ENCODE measurements around the gene PAK5.

Gene PAK5

GRCh38 chr20:9591080-9591479 lies 247.8 kb downstream of the PAK5 start:
- Histone ChIP-seq H3K4me3 (ENCODE audit: control insufficient read depth in 1 of 7, extremely low read depth in 1 of 7, insufficient read depth in 4 of 7, low read depth in 2 of 7, low read length in 6 of 7) (no peak overlapping the region), H3K9me3 (ENCODE audit: control extremely low read depth in 1 of 5, control insufficient read depth in 4 of 5, insufficient read depth in 2 of 5, low read depth in 1 of 5, low read length in 4 of 5) (no peaks in the 10 kb centered on the region), H3K4me1 (ENCODE audit: control extremely low read depth in 1 of 4, control insufficient read depth in 4 of 4, insufficient read depth in 4 of 4, low read length in 3 of 4) (no peaks in the 10 kb centered on the region), H3K36me3 (ENCODE audit: control insufficient read depth in 4 of 4, insufficient read depth in 4 of 4, low read length in 3 of 4) (no peaks in the 10 kb centered on the region), H3K27ac (ENCODE audit: insufficient read depth in 1 of 2, low read depth in 1 of 2, low read length in 2 of 2, poor library complexity in 1 of 2, severe bottlenecking in 2 of 2) (no peak overlapping the region), H3K27me3 (replicated peaks in 2 of 5; ENCODE audit: control insufficient read depth in 4 of 5, insufficient read depth in 5 of 5, low read length in 4 of 5) (peaks cover 0 to 12% (median 6%) of the 10 kb centered on the region in 5 experiments)
- CTCF ChIA-PET, result interaction anchor here (1.0 kb wide), 1 partner anchor 14 kb away, joined by 3 read pairs; no protein-coding TSS in a partner anchor
- no peak for DNase-seq
- POLR2A ChIA-PET, result no interaction called here

DNA sequence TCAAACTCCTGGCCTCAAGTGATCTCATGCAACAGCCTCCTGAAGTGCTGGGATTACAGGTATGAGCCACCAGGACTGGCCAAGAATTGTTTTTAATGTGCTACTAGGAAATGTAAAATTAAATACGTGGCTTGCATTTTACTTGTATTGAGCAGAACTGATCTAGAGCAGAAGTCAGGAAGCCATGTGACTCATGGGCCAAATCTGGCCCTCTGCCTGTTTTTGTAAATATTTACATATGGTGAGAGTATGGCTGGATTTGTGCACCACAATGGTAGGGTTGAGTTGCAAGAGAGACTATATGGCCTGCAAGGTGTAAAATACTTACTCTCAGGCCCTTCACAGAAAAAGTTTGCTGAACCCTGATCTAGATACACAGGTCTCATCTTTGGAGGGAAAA lies 248.7 kb downstream of the PAK5 start:
- no peak for DNase-seq
- Histone ChIP-seq H3K27ac (ENCODE audit: insufficient read depth in 1 of 2, low read depth in 1 of 2, low read length in 2 of 2, poor library complexity in 1 of 2, severe bottlenecking in 2 of 2) (no peak overlapping the region), H3K4me1 (ENCODE audit: control extremely low read depth in 1 of 4, control insufficient read depth in 4 of 4, insufficient read depth in 4 of 4, low read length in 3 of 4) (no peaks in the 10 kb centered on the region), H3K27me3 (replicated peaks in 2 of 5; ENCODE audit: control insufficient read depth in 4 of 5, insufficient read depth in 5 of 5, low read length in 4 of 5) (peaks cover 0 to 12% (median 6%) of the 10 kb centered on the region in 5 experiments), H3K4me3 (ENCODE audit: control insufficient read depth in 1 of 7, extremely low read depth in 1 of 7, insufficient read depth in 4 of 7, low read depth in 2 of 7, low read length in 6 of 7) (no peak overlapping the region), H3K9me3 (ENCODE audit: control extremely low read depth in 1 of 5, control insufficient read depth in 4 of 5, insufficient read depth in 2 of 5, low read depth in 1 of 5, low read length in 4 of 5) (no peaks in the 10 kb centered on the region), H3K36me3 (ENCODE audit: control insufficient read depth in 4 of 4, insufficient read depth in 4 of 4, low read length in 3 of 4) (no peaks in the 10 kb centered on the region)
- WGBS (ENCODE audit: insufficient coverage), result 85% methylated on average over 1 of the region's 1 CpG
- POLR2A ChIA-PET, result no interaction called here
- CTCF ChIA-PET, result interaction anchor here (1.0 kb wide), 1 partner anchor 15 kb away, joined by 3 read pairs; no protein-coding TSS in a partner anchor

DNA sequence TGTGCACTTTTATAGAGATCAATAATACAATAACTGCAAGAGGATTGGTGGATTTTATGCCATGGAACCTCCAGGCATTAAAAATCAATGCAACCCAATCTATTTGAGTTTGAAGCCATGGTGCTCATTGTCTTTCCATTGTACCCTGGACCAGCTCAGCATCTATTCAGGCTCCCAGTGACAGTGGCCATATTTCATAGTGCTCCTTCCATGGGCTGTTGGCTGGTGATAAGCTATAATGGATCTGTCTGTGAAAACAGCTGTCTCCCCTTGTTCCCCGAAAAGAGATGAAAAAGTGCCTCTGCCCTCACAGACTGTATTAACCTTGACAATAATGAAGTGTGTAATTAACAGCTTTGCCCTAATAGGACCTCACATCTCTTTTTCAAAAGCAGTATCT lies 250.2 kb downstream of the PAK5 start:
- whole genome bisulfite sequencing (ENCODE audit: insufficient coverage), result no CpG with 5 or more reads among the region's 1 CpG
- Histone ChIP-seq H3K9me3 (ENCODE audit: control extremely low read depth in 1 of 5, control insufficient read depth in 4 of 5, insufficient read depth in 2 of 5, low read depth in 1 of 5, low read length in 4 of 5) (no peaks in the 10 kb centered on the region), H3K36me3 (ENCODE audit: control insufficient read depth in 4 of 4, insufficient read depth in 4 of 4, low read length in 3 of 4) (no peaks in the 10 kb centered on the region), H3K4me1 (ENCODE audit: control extremely low read depth in 1 of 4, control insufficient read depth in 4 of 4, insufficient read depth in 4 of 4, low read length in 3 of 4) (no peaks in the 10 kb centered on the region), H3K27ac (ENCODE audit: insufficient read depth in 1 of 2, low read depth in 1 of 2, low read length in 2 of 2, poor library complexity in 1 of 2, severe bottlenecking in 2 of 2) (no peak overlapping the region), H3K27me3 (replicated peaks in 2 of 5; ENCODE audit: control insufficient read depth in 4 of 5, insufficient read depth in 5 of 5, low read length in 4 of 5) (peaks cover 0 to 8% (median 7%) of the 10 kb centered on the region in 5 experiments), H3K4me3 (ENCODE audit: control insufficient read depth in 1 of 7, extremely low read depth in 1 of 7, insufficient read depth in 4 of 7, low read depth in 2 of 7, low read length in 6 of 7) (no peak overlapping the region)
- POLR2A ChIA-PET, result no interaction called here
- DNase-seq, result no peak
- CTCF ChIA-PET, result interaction anchor here (1.1 kb wide), 1 partner anchor 19 kb away, joined by 4 read pairs; no protein-coding TSS in a partner anchor

DNA sequence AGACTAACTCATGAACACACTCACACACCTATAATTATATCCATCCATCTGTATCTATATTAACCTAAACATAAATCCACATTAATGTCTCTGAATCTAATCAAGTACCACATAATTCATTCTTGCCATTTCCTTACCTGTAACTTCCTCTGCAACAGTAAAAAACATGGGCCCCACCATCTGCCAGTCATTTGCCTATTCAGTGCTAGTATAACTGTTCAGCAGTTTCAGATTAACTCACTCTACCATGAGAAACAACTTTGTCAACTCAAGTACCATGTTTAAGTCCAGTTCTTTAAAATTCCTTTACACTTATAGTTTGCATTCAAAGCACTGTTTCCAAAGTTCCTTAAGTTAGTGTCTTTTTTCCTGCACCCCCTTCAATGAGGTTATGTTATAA lies 255.7 kb downstream of the PAK5 start:
- Histone ChIP-seq H3K4me1 (ENCODE audit: control extremely low read depth in 1 of 4, control insufficient read depth in 4 of 4, insufficient read depth in 4 of 4, low read length in 3 of 4) (peaks cover 0 to 3% (median 0%) of the 10 kb centered on the region in 4 experiments), H3K4me3 (ENCODE audit: control insufficient read depth in 1 of 7, extremely low read depth in 1 of 7, insufficient read depth in 4 of 7, low read depth in 2 of 7, low read length in 6 of 7) (no peak overlapping the region), H3K36me3 (ENCODE audit: control insufficient read depth in 4 of 4, insufficient read depth in 4 of 4, low read length in 3 of 4) (no peaks in the 10 kb centered on the region), H3K27ac (ENCODE audit: insufficient read depth in 1 of 2, low read depth in 1 of 2, low read length in 2 of 2, poor library complexity in 1 of 2, severe bottlenecking in 2 of 2) (no peak overlapping the region), H3K27me3 (replicated peaks in 2 of 5; ENCODE audit: control insufficient read depth in 4 of 5, insufficient read depth in 5 of 5, low read length in 4 of 5) (peaks cover 0 to 2% (median 0%) of the 10 kb centered on the region in 5 experiments), H3K9me3 (ENCODE audit: control extremely low read depth in 1 of 5, control insufficient read depth in 4 of 5, insufficient read depth in 2 of 5, low read depth in 1 of 5, low read length in 4 of 5) (no peaks in the 10 kb centered on the region)
- no peak for DNase-seq
- ChIA-PET CTCF (no interaction called here), POLR2A (no interaction called here)

GRCh38 chr20:9582137-9582536 lies 256.7 kb downstream of the PAK5 start:
- POLR2A ChIA-PET, result no interaction called here
- WGBS (ENCODE audit: insufficient coverage), result no CpG with 5 or more reads among the region's 5 CpGs
- Histone ChIP-seq H3K9me3 (ENCODE audit: control extremely low read depth in 1 of 5, control insufficient read depth in 4 of 5, insufficient read depth in 2 of 5, low read depth in 1 of 5, low read length in 4 of 5) (no peaks in the 10 kb centered on the region), H3K27me3 (replicated peaks in 2 of 5; ENCODE audit: control insufficient read depth in 4 of 5, insufficient read depth in 5 of 5, low read length in 4 of 5) (peaks cover 0 to 6% (median 0%) of the 10 kb centered on the region in 5 experiments), H3K4me1 (ENCODE audit: control extremely low read depth in 1 of 4, control insufficient read depth in 4 of 4, insufficient read depth in 4 of 4, low read length in 3 of 4) (peaks cover 0 to 3% (median 0%) of the 10 kb centered on the region in 4 experiments), H3K36me3 (ENCODE audit: control insufficient read depth in 4 of 4, insufficient read depth in 4 of 4, low read length in 3 of 4) (no peaks in the 10 kb centered on the region), H3K4me3 (ENCODE audit: control insufficient read depth in 1 of 7, extremely low read depth in 1 of 7, insufficient read depth in 4 of 7, low read depth in 2 of 7, low read length in 6 of 7) (no peak overlapping the region), H3K27ac (ENCODE audit: insufficient read depth in 1 of 2, low read depth in 1 of 2, low read length in 2 of 2, poor library complexity in 1 of 2, severe bottlenecking in 2 of 2) (no peak overlapping the region)
- no peak for DNase-seq
- CTCF ChIA-PET, result interaction anchor here (0.6 kb wide), 1 partner anchor 845 kb away, joined by 3 read pairs; no protein-coding TSS in a partner anchor

GRCh38 chr20:9581509-9581908 lies 257.4 kb downstream of the PAK5 start:
- no peaks in the 10 kb centered on the region for H3K9me3 ChIP-seq (ENCODE audit: control extremely low read depth in 1 of 5, control insufficient read depth in 4 of 5, insufficient read depth in 2 of 5, low read depth in 1 of 5, low read length in 4 of 5)
- H3K27me3 ChIP-seq (replicated peaks in 2 of 5; ENCODE audit: control insufficient read depth in 4 of 5, insufficient read depth in 5 of 5, low read length in 4 of 5), result peaks cover 0 to 9% (median 0%) of the 10 kb centered on the region in 5 experiments
- ChIA-PET POLR2A (no interaction called here), CTCF (no interaction called here)
- no peaks in the 10 kb centered on the region for H3K36me3 ChIP-seq (ENCODE audit: control insufficient read depth in 4 of 4, insufficient read depth in 4 of 4, low read length in 3 of 4)
- H3K27ac ChIP-seq (ENCODE audit: insufficient read depth in 1 of 2, low read depth in 1 of 2, low read length in 2 of 2, poor library complexity in 1 of 2, severe bottlenecking in 2 of 2), result no peak overlapping the region
- WGBS (ENCODE audit: insufficient coverage), result no CpG with 5 or more reads among the region's 4 CpGs
- H3K4me3 ChIP-seq (ENCODE audit: control insufficient read depth in 1 of 7, extremely low read depth in 1 of 7, insufficient read depth in 4 of 7, low read depth in 2 of 7, low read length in 6 of 7), result no peak overlapping the region
- H3K4me1 ChIP-seq (ENCODE audit: control extremely low read depth in 1 of 4, control insufficient read depth in 4 of 4, insufficient read depth in 4 of 4, low read length in 3 of 4), result peaks cover 0 to 3% (median 0%) of the 10 kb centered on the region in 4 experiments
- DNase-seq, result no peak

DNA sequence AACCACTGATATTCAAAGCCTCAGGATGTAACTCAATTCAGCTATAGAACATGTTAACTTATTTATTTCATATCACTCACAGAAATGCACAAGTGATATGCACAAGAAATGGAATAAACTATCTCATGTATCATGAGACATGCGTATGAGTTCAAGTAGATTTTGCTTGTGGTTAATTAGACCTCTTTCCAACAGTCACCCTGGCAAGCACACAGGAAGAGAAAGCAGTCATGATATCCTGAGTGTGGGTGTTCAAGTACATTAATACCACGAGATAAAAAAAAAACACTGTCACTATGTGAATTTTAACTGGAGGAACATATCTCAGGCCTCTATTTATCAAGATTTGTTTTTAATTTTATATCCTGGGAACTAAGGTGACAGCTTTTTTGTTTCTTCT lies 260.3 kb downstream of the PAK5 start:
- WGBS (ENCODE audit: insufficient coverage), result no CpG with 5 or more reads among the region's 2 CpGs
- H3K4me1 ChIP-seq (ENCODE audit: control extremely low read depth in 1 of 4, control insufficient read depth in 4 of 4, insufficient read depth in 4 of 4, low read length in 3 of 4), result peaks cover 0 to 3% (median 0%) of the 10 kb centered on the region in 4 experiments

More for the DNA sequence above, 260.3 kb downstream of the PAK5 start:
- Histone ChIP-seq H3K27ac (ENCODE audit: insufficient read depth in 1 of 2, low read depth in 1 of 2, low read length in 2 of 2, poor library complexity in 1 of 2, severe bottlenecking in 2 of 2) (no peak overlapping the region), H3K9me3 (ENCODE audit: control extremely low read depth in 1 of 5, control insufficient read depth in 4 of 5, insufficient read depth in 2 of 5, low read depth in 1 of 5, low read length in 4 of 5) (peaks cover 0 to 2% (median 0%) of the 10 kb centered on the region in 5 experiments), H3K4me3 (ENCODE audit: control insufficient read depth in 1 of 7, extremely low read depth in 1 of 7, insufficient read depth in 4 of 7, low read depth in 2 of 7, low read length in 6 of 7) (no peak overlapping the region), H3K36me3 (ENCODE audit: control insufficient read depth in 4 of 4, insufficient read depth in 4 of 4, low read length in 3 of 4) (no peaks in the 10 kb centered on the region), H3K27me3 (replicated peaks in 2 of 5; ENCODE audit: control insufficient read depth in 4 of 5, insufficient read depth in 5 of 5, low read length in 4 of 5) (peaks cover 0 to 14% (median 10%) of the 10 kb centered on the region in 5 experiments)
- POLR2A ChIA-PET, result no interaction called here
- CTCF ChIA-PET, result no interaction called here
- peak in 2 of 3 donors; percentile 30 to 50 for DNase-seq

All from common myeloid progenitor, CD34-positive (primary cell).